AG04449 (cell line): ENCODE data around the gene GCG.

Experiments used
- CTCF ChIA-PET: fragments of 350-600 bp; formaldehyde crosslinking; extraction: SDS; loops from one replicate; lab custom pipeline; 2021; ENCODE audit warnings: antibody characterized with exemption; lab: Yijun Ruan, JAX
- POLR2A ChIA-PET: fragments of 400-600, 350-600 bp; formaldehyde crosslinking; extraction: SDS; loops from one replicate; lab custom pipeline; 2020; ENCODE audit warnings: antibody characterized with exemption, inconsistent platforms; lab: Yijun Ruan, JAX
- DNase-seq: peaks from one replicate; pipeline ENCODE4 v3.0.0-alpha.2; 2010; ENCODE audit warnings: low read depth, low spot score
- H3K4me3 ChIP-seq: 2 replicates; pipeline ENCODE4 v1.5.1; 2011; ENCODE audit warnings: low read depth, mild to moderate bottlenecking, control low read depth, low read length
- CTCF ChIP-seq: IDR thresholded peaks from one replicate; pipeline ENCODE4 v1.5.1; 2011; ENCODE audit warnings: mild to moderate bottlenecking, moderate library complexity, low read length, control low read depth, inconsistent platforms; ENCODE audit not compliant: insufficient read depth; ENCODE audit errors: missing control alignments

GCG gene

GRCh38 chr2:162188451-162188850, 36.4 kb upstream of the GCG start:
- no peak for TF ChIP-seq CTCF
- ChIA-PET POLR2A (no interaction called here), CTCF (interaction anchor here (1.3 to 14.3 kb wide), 4 partner anchors 9 to 111 kb away, joined by 3 to 189 read pairs (median 10); no protein-coding TSS in a partner anchor)
- no peak overlapping the region for H3K4me3 ChIP-seq
- DNase-seq: no peak

GRCh38 chr2:162185541-162186232, 33.6 kb upstream of the GCG start:
- H3K4me3 ChIP-seq: no peak overlapping the region
- TF ChIP-seq CTCF: no peak
- DNase-seq: no peak
- CTCF ChIA-PET: interaction anchor here (1.2 to 14.3 kb wide), 7 partner anchors 15 to 114 kb away, joined by 3 to 189 read pairs (median 6); no protein-coding TSS in a partner anchor
- POLR2A ChIA-PET: no interaction called here

GRCh38 chr2:162184821-162185450, 32.9 kb upstream of the GCG start:
- no peak overlapping the region for H3K4me3 ChIP-seq
- DNase-seq: no peak
- CTCF ChIA-PET: interaction anchor here (1.2 to 14.3 kb wide), 5 partner anchors 12 to 115 kb away, joined by 4 to 189 read pairs (median 6); no protein-coding TSS in a partner anchor
- no peak for TF ChIP-seq CTCF
- POLR2A ChIA-PET: no interaction called here

GRCh38 chr2:162184359-162184758, 32.3 kb upstream of the GCG start:
- ChIA-PET CTCF (interaction anchor here (1.2 to 2.2 kb wide), 3 partner anchors 13 to 116 kb away, joined by 4 to 12 read pairs (median 4); no protein-coding TSS in a partner anchor), POLR2A (no interaction called here)
- H3K4me3 ChIP-seq: no peak overlapping the region
- no peak for TF ChIP-seq CTCF
- DNase-seq: no peak

- DNase-seq: no peak
- no peak overlapping the region for H3K4me3 ChIP-seq
- ChIA-PET POLR2A (no interaction called here), CTCF (interaction anchor here (1.2 to 18.8 kb wide), 5 partner anchors 9 to 122 kb away, joined by 3 to 161 read pairs (median 4); no protein-coding TSS in a partner anchor)
- no peak for TF ChIP-seq CTCF
These were observed 30.3 kb upstream of the GCG start for GRCh38 chr2:162182395-162182794.

GRCh38 chr2:162177301-162177700, 25.3 kb upstream of the GCG start:
- POLR2A ChIA-PET: no interaction called here
- no peak for DNase-seq

More at GRCh38 chr2:162177301-162177700, 25.3 kb upstream of the GCG start:
- H3K4me3 ChIP-seq: no peak overlapping the region
- CTCF ChIA-PET: interaction anchor here (1.5 to 18.8 kb wide), 2 partner anchors 120 to 125 kb away, joined by 4 to 161 read pairs; no protein-coding TSS in a partner anchor
- no peak for TF ChIP-seq CTCF
